Measurements from ENCODE around the gene EMID1.

The EMID1 gene

DNA sequence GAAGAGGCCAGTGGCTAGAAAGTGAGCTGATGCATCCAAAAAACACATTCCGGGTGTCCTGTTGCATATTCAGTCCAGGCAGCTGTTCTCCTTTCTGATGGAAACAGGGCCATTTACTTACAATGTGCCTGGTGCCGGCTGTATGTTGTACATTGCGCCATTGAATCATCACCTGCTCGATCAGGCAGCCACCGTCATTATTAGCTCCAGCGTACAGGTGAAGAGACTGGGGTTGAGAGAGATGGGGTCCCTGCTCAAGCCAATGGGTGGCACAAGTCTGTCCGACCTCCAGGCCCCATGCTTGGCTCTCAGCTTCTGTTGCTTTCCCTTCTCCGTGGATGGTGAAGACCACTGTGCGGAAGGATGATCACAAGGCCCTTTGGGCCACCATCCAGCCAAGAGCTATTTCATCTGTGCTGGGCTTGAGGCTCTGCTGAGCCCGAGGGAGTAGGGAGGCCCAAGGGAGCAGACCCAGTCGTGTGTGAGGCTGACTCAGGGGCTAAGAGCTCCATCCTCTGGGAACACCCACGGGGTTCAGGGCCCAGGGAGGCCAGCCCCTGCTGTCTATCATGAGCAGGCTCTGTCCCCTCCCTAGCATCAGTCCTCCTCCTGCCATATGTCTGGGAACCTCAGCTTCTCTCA lies 20.7 kb upstream of the EMID1 start:
- TF ChIP-seq TAF1 (IDR thresholded peaks at IDR 0.05; ENCODE audit: borderline replicate concordance, insufficient read depth, low read length), result no peak
- no peak for TF ChIP-seq SIN3A (IDR thresholded peaks at IDR 0.05; ENCODE audit: borderline replicate concordance, insufficient read depth, low read length)

DNA sequence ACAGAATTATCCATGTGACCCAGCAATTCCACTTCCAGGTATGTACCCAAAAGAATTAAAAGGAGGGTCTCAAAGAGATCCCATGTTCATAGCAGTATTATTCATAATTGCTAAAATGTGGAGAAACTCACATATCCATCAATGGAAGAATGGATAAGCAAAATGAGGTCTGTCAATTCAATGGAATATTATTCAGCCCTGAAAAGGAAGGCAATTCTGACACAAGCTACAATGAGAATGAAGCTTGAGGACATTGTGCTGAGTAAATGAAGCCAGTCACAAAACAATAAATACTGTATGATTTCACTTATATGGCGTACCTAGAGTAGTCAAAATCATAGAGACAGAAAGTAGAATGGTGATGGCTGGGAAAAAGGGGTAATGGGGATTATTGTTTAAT lies 19.4 kb upstream of the EMID1 start:
- TF ChIP-seq SIN3A (IDR thresholded peaks at IDR 0.05; ENCODE audit: borderline replicate concordance, insufficient read depth, low read length), result no peak
- no peak for TF ChIP-seq POLR2AphosphoS5 (IDR thresholded peaks at IDR 0.05; ENCODE audit: low read depth, low read length)
- TF ChIP-seq FOXP2 (optimal IDR thresholded peaks at IDR 0.05; ENCODE audit: borderline replicate concordance, extremely low read depth, extremely low read length, insufficient read depth), result no peak
- no peak for TF ChIP-seq TAF1 (IDR thresholded peaks at IDR 0.05; ENCODE audit: borderline replicate concordance, insufficient read depth, low read length)
- TF ChIP-seq, protein P1, sequence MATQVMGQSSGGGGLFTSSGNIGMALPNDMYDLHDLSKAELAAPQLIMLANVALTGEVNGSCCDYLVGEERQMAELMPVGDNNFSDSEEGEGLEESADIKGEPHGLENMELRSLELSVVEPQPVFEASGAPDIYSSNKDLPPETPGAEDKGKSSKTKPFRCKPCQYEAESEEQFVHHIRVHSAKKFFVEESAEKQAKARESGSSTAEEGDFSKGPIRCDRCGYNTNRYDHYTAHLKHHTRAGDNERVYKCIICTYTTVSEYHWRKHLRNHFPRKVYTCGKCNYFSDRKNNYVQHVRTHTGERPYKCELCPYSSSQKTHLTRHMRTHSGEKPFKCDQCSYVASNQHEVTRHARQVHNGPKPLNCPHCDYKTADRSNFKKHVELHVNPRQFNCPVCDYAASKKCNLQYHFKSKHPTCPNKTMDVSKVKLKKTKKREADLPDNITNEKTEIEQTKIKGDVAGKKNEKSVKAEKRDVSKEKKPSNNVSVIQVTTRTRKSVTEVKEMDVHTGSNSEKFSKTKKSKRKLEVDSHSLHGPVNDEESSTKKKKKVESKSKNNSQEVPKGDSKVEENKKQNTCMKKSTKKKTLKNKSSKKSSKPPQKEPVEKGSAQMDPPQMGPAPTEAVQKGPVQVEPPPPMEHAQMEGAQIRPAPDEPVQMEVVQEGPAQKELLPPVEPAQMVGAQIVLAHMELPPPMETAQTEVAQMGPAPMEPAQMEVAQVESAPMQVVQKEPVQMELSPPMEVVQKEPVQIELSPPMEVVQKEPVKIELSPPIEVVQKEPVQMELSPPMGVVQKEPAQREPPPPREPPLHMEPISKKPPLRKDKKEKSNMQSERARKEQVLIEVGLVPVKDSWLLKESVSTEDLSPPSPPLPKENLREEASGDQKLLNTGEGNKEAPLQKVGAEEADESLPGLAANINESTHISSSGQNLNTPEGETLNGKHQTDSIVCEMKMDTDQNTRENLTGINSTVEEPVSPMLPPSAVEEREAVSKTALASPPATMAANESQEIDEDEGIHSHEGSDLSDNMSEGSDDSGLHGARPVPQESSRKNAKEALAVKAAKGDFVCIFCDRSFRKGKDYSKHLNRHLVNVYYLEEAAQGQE (IDR thresholded peaks at IDR 0.05; ENCODE audit: insufficient read depth in 1 of 2, low read depth in 2 of 2, low read length in 2 of 2), result no peak

DNA sequence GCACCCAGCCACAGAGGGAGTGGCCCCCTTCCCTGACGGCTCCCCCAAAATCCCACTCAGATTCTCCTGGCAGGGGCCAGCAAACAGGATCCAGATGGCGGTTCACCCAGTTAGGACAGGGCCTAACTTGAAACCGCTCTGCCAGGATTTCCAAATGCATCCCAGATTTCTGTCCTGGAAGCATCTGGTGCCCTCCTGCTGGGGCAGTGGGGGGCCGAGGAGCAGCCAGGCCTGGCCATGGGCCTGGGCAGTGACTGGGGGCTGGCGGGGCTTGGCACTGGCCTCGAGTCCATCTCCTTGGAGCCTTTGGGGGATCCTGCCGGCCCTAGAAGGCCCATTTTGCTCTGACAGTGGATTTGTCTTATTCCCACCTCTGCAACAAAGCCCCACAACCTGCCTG lies 17.9 kb upstream of the EMID1 start:
- TF ChIP-seq POLR2AphosphoS5 (IDR thresholded peaks at IDR 0.05; ENCODE audit: low read depth, low read length) (no peak), FOXP2 (optimal IDR thresholded peaks at IDR 0.05; ENCODE audit: borderline replicate concordance, extremely low read depth, extremely low read length, insufficient read depth) (no peak), TAF1 (IDR thresholded peaks at IDR 0.05; ENCODE audit: borderline replicate concordance, insufficient read depth, low read length) (no peak), SIN3A (IDR thresholded peaks at IDR 0.05; ENCODE audit: borderline replicate concordance, insufficient read depth, low read length) (no peak)
- TF ChIP-seq, protein P1 (IDR thresholded peaks at IDR 0.05; ENCODE audit: insufficient read depth in 1 of 2, low read depth in 2 of 2, low read length in 2 of 2), result no peak

DNA sequence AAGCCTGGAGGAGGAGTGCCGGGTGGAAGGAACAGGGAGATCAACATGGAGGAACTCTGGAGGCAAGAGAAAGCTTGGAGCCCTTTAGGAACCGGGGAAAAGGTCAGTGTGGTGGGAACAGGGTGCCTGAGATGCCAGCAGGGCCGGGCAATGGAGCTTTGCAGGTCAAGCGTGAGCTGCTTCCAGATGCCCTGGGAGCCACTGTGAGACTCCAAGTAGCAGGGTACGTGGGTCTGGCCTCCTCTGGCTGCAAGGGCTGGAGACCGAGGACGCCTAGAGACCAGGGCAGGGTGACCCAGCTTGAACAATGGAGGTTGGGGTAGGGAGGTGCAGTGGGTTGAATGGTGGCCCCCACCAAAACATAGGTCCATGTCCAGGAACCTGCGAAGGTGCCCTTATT lies 15.6 kb upstream of the EMID1 start:
- TF ChIP-seq FOXP2 (optimal IDR thresholded peaks at IDR 0.05; ENCODE audit: borderline replicate concordance, extremely low read depth, extremely low read length, insufficient read depth) (no peak), TAF1 (IDR thresholded peaks at IDR 0.05; ENCODE audit: borderline replicate concordance, insufficient read depth, low read length) (no peak), POLR2AphosphoS5 (IDR thresholded peaks at IDR 0.05; ENCODE audit: low read depth, low read length) (no peak), SIN3A (IDR thresholded peaks at IDR 0.05; ENCODE audit: borderline replicate concordance, insufficient read depth, low read length) (no peak)
- TF ChIP-seq, protein P1 (IDR thresholded peaks at IDR 0.05; ENCODE audit: insufficient read depth in 1 of 2, low read depth in 2 of 2, low read length in 2 of 2), result no peak

DNA sequence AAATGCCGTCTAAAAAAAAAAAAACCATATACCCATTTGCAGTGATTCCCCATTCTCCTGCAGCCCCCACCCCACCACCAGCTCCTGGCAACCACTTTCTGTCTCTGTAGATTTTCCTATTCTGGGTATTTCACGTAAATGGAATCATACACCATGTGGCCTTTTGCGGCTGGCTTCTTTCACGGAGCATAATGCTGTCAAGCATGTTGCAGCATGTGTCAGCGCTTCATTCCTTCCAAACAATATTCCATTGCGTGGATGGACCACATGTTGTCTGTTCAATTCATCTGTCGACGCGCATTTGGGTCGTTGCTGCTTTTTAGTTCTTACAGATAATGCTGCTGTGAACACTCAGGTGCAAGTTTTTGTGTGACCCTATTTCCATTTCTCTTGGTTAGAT lies 14.8 kb upstream of the EMID1 start:
- TF ChIP-seq SIN3A (IDR thresholded peaks at IDR 0.05; ENCODE audit: borderline replicate concordance, insufficient read depth, low read length) (no peak), FOXP2 (optimal IDR thresholded peaks at IDR 0.05; ENCODE audit: borderline replicate concordance, extremely low read depth, extremely low read length, insufficient read depth) (no peak), POLR2AphosphoS5 (IDR thresholded peaks at IDR 0.05; ENCODE audit: low read depth, low read length) (no peak), TAF1 (IDR thresholded peaks at IDR 0.05; ENCODE audit: borderline replicate concordance, insufficient read depth, low read length) (no peak)
- TF ChIP-seq, protein P1 (IDR thresholded peaks at IDR 0.05; ENCODE audit: insufficient read depth in 1 of 2, low read depth in 2 of 2, low read length in 2 of 2), result no peak
